LNCAP (cell line): Measurements from ENCODE around the gene TRPM4.

Experiments used
- TF ChIP-seq, protein P1 (sequence below): fragments of 450-650 bp; IDR thresholded peaks from 2 replicates; pipeline ENCODE4 v1.5.1; 2017; ENCODE audit warnings: mild to moderate bottlenecking

TRPM4 gene

GRCh38 chr19:49157445-49158224, at the start of gene TRPM4:
Gene TRPM4, plus strand, starts transcription at chr19:49157792. Its CDS starts 75 bp downstream, at chr19:49157867.
- TF ChIP-seq, protein P1, sequence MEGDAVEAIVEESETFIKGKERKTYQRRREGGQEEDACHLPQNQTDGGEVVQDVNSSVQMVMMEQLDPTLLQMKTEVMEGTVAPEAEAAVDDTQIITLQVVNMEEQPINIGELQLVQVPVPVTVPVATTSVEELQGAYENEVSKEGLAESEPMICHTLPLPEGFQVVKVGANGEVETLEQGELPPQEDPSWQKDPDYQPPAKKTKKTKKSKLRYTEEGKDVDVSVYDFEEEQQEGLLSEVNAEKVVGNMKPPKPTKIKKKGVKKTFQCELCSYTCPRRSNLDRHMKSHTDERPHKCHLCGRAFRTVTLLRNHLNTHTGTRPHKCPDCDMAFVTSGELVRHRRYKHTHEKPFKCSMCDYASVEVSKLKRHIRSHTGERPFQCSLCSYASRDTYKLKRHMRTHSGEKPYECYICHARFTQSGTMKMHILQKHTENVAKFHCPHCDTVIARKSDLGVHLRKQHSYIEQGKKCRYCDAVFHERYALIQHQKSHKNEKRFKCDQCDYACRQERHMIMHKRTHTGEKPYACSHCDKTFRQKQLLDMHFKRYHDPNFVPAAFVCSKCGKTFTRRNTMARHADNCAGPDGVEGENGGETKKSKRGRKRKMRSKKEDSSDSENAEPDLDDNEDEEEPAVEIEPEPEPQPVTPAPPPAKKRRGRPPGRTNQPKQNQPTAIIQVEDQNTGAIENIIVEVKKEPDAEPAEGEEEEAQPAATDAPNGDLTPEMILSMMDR, result no peak

DNA sequence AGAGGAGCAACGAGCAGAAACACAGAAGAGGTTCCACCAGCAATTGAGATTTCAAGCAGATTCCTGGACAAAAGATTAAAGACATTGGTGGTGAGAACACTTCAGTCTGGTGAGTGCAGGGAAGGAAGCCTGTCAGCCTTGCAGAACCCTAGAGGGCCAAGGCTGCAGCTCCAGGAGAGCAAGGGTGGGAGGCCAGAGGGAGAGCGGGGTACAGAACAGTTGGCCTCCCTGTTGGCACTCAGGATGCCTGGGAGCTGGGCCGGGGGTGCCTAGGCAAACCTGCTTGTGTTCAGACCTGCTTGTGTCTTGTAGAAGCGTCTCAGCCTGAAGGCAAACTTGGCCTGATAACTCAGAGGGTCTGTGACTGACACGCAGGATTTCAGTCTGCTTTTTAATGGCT, 48.5 kb upstream of the TRPM4 start:
- TF ChIP-seq, protein P1, result no peak

- TF ChIP-seq, protein P1, result no peak
Measured at GRCh38 chr19:49109569-49110233, 47.9 kb upstream of the TRPM4 start.

DNA sequence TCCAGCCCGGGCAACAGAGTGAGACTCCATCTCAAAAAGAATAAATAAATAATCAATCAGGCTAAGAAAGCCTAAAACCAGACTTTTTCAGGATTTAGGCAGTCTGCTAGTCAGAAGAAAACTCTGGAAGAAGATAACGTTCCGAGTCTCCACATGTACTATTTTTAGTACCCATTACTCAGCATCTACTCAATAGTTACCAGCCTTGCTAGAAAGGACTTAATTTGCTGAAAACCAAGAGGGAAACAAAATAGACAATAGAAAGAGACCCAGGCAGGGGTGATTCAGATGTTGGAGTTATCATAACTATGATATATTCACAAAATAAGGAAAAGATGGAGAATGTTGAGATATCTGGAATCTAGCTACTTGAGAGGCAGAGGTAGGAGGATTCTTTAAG, 47.0 kb upstream of the TRPM4 start:
- TF ChIP-seq, protein P1, result no peak

- TF ChIP-seq, protein P1, result no peak
Measured at GRCh38 chr19:49111218-49111998, 46.2 kb upstream of the TRPM4 start.

DNA sequence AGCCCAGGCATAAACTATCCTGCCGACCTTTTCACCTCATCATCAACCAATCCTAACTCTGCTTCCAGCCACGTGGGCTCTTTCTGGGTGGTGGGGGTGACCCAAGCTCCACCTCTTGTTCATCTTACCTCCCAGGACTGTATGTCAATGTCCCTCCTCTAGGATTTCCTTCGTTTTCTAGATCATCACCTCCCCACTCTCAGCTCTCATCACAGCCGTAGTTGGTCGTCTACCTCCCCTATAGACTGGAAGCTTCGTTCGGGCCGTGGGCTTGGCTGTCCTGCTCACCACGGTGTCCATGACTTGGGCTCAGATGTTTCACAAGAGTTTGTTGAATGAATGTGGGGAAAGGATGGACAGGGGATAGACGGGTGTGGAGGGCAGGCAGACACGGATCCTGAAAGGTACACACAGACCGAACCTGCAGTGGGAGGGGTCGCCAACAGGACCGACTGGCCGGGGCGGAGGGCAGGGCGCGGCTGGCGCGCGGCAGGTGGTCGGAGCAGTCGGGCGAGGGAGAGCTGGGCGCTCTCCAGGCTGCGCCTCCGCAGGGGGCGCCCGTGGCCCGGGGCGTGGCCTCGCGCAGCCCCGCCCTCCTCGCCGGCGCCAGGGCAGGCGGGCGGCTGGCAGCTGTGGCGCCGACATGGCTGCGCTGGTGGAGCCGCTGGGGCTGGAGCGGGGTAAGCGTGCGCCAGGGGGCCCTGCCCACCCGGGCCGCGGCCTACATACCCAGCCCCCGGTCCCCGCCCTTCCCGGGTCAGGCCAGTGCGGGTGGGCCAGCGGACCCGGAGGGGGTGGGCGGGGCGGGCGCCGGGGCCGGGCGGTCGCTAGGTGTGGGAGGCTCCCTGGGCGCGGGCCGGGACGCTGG, 43.6 kb upstream of the TRPM4 start, which contains the start of gene LIN7B:
Gene LIN7B, plus strand, starts transcription at position 609 of the 868 bp plus-strand sequence. Its CDS starts 35 bp downstream, at position 644.
- TF ChIP-seq, protein P1, result peak; percentile 42; the same call in 1 of the 2 replicates
